AG09309 (cell line): ENCODE measurements around the gene RADIL.

Experiments
- DNase-seq: peaks from one replicate; pipeline ENCODE4 v3.0.0-alpha.2; 2010; ENCODE audit warnings: low read depth
- H3K4me3 ChIP-seq: 2 replicates; pipeline ENCODE4 v1.5.1; 2011; ENCODE audit warnings: mild to moderate bottlenecking, low read depth, low read length, moderate library complexity; ENCODE audit not compliant: control insufficient read depth
- TF ChIP-seq, protein P1 (sequence below): IDR thresholded peaks from 2 replicates; pipeline ENCODE4 v1.5.1; 2011; ENCODE audit warnings: mild to moderate bottlenecking, low read depth, low read length, inconsistent platforms; ENCODE audit not compliant: insufficient read depth, control insufficient read depth; ENCODE audit errors: missing control alignments

RADIL gene

DNA sequence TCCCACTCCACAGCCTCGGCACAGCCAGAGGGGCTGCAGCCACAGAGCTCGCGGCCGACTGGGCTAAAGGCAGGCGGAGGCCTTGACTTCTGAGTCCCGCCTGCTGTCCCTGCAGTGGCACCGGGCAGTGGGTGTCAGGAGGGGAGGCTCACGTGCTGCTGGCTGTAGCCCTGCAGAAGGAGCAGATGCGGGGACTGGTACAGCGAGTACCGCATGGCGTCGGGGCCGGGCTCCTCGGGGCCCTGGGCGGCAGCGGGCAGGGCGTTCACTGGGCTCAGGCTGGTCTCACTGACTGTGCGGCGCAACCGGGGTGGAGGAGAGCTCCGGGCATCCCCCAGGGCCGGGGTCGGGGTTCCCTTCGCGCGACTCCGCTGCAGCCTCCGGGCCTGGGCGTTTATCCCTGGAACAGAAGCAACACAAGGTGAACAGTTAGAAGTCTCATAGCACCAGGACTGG, 47.3 kb downstream of the RADIL start:
- no peak for DNase-seq
- H3K4me3 ChIP-seq, result no peak overlapping the region
- TF ChIP-seq, protein P1, sequence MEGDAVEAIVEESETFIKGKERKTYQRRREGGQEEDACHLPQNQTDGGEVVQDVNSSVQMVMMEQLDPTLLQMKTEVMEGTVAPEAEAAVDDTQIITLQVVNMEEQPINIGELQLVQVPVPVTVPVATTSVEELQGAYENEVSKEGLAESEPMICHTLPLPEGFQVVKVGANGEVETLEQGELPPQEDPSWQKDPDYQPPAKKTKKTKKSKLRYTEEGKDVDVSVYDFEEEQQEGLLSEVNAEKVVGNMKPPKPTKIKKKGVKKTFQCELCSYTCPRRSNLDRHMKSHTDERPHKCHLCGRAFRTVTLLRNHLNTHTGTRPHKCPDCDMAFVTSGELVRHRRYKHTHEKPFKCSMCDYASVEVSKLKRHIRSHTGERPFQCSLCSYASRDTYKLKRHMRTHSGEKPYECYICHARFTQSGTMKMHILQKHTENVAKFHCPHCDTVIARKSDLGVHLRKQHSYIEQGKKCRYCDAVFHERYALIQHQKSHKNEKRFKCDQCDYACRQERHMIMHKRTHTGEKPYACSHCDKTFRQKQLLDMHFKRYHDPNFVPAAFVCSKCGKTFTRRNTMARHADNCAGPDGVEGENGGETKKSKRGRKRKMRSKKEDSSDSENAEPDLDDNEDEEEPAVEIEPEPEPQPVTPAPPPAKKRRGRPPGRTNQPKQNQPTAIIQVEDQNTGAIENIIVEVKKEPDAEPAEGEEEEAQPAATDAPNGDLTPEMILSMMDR, result no peak

DNA sequence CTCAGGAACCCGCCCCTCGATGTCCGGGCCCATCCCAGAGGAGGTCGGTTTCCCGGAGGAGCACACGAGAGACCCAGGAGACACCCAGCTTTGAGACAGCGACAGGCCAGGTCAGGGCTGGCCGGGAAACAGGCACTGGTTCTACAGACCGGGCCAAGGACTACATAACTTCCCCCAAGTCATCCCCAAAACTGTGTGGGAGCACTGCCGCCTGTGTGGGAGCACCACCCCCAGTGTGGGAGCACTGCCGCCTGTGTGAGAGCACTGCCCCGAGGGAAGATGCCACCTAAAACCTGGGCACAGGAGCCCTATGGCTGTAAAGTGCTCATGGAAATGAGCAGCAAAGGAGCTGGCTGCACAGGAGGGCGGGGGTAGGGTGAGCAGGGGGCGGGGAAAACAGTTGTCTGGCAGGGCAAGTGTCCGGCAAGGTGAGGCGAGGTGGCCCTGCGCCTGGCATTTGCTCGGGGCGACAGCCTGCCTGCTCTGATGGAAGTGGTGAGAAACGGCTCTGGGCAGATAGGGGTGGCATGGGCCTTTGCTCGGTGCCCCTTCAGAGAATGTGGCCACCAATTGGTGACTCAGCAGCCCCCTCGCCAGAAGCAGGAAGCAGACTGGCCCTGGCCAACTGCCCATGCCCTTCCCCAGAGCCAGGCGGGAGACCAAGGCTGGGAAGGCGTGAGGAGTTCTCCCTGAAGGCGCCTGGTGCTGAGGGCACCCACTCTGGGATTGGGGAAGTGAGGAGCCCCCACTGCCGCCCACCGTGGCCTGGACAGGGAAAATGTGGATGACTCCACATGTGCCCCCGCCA, 47.9 kb downstream of the RADIL start:
- no peak overlapping the region for H3K4me3 ChIP-seq
- TF ChIP-seq, protein P1, result no peak
- no peak for DNase-seq

DNA sequence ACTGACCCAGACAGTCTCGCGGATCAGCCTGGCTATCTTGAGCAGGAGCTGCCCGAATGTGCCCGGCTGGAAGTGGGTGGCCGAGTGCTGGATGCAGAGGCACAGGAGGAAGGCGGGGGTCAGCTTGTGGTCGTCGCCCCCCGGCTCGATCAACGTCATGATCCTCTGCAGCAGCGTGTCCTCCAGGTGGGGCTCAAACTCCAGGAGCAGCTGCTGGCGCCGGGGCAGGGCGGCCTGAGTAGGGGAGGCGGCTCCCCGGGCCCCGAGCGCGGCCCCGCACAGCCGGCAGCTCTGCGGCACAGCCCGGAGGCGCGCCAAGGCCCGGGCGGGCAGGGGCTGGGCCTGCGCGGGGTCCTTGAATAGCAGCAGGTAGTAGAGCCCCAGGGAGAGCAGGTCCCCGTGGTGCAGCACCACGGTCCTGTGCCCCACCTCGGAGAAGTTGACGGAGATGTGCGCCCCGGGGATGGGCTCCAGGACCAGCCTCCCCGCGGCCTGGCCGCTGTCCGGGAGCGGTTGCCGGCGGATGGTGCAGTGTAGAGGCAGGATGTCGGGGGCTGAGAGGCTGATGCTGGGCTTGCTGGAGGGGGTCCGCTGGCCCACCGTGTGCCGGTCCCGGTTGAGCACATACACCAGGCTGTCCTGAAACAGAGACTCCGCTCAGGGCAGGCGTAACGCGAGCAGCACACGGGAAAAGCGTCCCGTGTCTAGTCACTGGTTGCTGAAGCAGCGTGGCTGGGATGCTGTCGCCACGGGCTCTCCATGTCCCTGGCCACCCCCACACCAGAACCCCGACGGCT, 48.7 kb downstream of the RADIL start:
- no peak overlapping the region for H3K4me3 ChIP-seq
- DNase-seq, result no peak
- TF ChIP-seq, protein P1, result no peak

DNA sequence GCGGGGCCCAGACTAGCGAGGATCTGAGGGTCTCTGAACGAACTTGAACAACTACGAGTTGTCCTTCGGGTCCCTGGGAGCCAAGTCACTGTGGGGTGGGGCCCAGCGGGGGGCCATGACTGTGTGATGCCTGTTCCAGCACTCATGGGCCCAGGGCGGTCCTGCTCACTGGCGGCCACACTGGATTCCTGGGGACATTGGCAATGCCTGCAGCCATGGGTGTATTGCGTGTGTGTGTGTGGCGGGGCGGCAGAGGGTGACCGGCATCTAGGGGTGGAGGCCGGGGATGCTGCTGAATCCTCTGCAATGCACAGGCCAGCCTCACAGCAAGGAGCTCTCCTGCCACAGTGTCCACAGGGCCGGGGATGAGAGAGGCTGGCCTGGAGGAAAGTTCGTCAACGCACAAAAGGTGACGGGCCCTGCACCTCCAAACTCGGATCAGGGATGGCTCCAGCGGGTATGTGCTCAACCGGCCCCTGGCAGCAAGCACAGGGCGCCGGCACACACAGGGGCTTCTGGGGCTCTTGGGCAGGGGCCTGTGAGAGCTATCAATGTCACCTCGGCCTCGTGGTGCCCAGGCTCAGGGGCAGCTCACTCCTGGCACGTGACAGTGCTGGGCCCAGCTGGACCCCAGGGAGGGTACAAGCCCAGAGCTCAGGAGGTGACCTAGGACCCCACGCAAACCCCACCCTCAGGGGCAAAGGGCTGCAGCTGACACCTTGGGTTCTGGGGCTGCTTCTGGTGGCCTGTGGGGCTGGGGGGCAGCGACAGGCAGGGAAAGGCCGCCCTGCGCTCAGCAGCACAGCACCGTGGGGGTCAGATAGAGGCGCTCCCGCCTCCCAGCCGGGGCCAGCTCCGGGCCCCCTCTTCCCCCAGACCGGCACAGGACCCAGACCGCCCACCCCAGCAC, 49.6 kb downstream of the RADIL start:
- DNase-seq, result no peak
- TF ChIP-seq, protein P1, result no peak
- no peak overlapping the region for H3K4me3 ChIP-seq

DNA sequence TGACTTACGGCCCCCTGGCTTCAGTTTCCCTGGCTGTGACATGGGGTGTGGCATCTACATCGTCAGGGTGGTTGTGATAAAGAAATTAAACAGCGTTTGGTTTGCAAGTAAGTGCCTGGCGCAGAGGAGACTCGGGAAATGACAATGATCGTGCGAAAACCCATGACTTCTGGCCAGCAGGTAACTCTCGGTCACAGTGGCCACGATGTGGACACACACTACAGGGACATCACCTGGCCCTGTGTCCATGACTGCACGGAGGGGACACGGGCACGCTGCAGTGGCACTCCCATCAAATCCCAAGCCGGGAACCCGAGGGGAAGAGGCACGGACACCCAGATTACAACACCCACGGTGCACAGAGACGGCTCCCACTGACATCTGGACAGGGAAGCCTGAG, 50.3 kb downstream of the RADIL start:
- no peak overlapping the region for H3K4me3 ChIP-seq
- no peak for DNase-seq
- TF ChIP-seq, protein P1, result no peak

DNA sequence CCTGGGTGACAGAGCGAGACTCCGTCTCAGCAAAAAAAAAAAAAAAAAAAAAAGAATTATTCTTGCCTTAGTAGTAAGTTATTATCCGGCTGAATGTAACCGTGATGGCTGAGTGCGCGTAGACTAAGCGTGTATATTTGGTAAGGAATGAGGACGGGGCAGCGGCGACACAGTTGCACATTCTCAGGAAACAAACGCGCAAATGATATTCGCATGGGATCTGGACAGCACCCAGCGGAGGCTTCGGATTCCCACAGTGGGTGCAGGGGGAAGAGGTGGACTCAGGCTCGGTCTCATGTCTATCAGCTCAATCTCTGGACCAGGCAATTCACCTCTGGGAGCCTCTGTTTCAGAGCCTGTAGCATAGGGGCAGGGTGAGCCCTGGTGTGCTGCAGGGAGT, 50.8 kb downstream of the RADIL start:
- no peak overlapping the region for H3K4me3 ChIP-seq
- DNase-seq, result no peak
- TF ChIP-seq, protein P1, result no peak
